ENCODE measurements around the gene ME3. TPM values are rescaled to one million over a fixed set of nuclear protein-coding genes. Genes with fewer than 3 reads are reported as not detected.
A peak's percentile ranks its signal among the peaks of the same experiment; 100 is the strongest.

Gene ME3
- total RNA-seq, 2 donors from 2014 or later: 13.8 to 20.3 TPM

DNA sequence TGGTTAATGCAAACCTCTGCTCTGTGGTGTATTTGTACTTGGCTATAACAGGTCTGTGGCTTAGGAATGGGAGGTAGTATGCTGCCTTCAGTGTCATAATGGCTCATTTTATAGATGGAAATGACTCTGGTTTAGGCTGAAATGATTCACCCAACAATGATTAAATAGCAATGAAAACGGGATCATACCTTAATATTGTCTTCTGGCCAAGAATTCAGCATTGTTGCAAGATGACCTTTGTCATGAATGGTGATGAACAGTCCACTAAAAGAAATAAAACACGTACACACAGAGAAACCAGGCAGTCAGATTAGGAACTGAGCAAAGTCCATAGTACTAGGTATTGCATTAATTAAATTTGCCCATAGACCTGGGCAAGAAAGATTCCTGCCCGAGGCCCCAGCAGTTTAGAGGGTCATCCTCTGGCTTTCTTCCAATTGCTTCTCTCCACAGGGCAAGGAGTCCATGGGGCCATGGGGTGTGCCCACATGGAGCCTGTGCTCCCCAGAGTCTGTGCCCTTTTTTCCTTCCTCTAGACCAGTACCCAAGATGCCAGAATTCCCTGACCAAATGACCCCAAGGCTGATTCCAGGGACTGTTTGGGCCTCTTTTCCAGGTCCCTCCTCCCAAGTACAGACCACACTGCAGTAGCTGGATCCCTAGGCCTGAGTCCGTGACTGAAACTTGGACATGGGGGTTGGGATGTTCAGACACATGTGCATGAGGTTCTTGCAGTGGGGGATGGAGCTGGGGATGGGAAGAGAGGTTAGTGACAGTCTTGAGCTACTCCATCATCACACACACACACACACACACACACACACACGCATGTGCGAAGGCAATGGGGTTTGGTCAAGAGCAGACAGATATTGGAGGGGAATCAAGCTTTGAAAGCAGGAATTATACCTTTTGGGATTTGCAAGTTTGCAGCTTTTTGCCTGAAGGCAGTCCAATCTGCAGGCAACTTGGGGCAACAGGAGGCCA, 163.5 kb downstream of the ME3 start:
- intact Hi-C loops (cut with DNase I): no loop called here
- Histone ChIP-seq H3K4me3 (no peak overlapping the region), H3K4me1 (peaks cover 7% of the 10 kb centered on the region), H3K27me3 (no peaks in the 10 kb centered on the region), H3K36me3 (no peaks in the 10 kb centered on the region), H3K9me3 (no peaks in the 10 kb centered on the region), H3K9ac (ENCODE audit: low read depth in 2 of 2, low read length in 2 of 2) (no peak overlapping the region), H3K27ac (peak overlapping the region; percentile 78)
- DNase-seq: peak; percentile 30
- TF ChIP-seq, protein P1, sequence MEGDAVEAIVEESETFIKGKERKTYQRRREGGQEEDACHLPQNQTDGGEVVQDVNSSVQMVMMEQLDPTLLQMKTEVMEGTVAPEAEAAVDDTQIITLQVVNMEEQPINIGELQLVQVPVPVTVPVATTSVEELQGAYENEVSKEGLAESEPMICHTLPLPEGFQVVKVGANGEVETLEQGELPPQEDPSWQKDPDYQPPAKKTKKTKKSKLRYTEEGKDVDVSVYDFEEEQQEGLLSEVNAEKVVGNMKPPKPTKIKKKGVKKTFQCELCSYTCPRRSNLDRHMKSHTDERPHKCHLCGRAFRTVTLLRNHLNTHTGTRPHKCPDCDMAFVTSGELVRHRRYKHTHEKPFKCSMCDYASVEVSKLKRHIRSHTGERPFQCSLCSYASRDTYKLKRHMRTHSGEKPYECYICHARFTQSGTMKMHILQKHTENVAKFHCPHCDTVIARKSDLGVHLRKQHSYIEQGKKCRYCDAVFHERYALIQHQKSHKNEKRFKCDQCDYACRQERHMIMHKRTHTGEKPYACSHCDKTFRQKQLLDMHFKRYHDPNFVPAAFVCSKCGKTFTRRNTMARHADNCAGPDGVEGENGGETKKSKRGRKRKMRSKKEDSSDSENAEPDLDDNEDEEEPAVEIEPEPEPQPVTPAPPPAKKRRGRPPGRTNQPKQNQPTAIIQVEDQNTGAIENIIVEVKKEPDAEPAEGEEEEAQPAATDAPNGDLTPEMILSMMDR (IDR thresholded peaks at IDR 0.05): no peak

DNA sequence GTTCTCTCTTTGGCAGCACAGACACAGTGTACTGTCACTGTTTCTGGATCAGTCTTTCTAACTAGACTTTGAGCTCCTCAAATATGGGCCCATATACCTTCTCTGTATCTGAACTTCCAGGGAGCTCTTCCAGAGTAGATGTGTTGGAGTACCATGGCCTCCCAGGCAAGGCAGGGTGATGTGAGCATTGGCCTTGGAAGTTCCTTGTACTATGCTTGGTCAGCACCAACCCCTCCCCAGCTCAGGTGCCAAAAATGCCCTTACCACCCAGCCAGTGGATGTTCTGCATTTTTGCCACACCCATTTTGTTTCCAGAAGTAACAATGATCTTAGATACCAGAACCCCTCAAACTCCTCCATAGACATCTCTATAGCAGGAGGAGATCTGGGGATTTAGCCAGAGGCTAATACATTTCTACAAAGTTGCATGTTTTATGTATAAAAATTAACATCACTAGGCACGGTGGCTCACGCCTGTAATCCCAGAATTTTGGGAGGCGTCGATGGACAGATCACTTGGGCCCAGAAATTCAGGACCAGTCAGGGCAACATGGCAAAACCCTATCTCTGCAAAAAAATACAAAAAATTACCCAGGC, 165.1 kb downstream of the ME3 start:
- no peak overlapping the region for H3K27ac ChIP-seq
- H3K36me3 ChIP-seq: no peaks in the 10 kb centered on the region
- H3K4me1 ChIP-seq: peaks cover 2% of the 10 kb centered on the region

DNA sequence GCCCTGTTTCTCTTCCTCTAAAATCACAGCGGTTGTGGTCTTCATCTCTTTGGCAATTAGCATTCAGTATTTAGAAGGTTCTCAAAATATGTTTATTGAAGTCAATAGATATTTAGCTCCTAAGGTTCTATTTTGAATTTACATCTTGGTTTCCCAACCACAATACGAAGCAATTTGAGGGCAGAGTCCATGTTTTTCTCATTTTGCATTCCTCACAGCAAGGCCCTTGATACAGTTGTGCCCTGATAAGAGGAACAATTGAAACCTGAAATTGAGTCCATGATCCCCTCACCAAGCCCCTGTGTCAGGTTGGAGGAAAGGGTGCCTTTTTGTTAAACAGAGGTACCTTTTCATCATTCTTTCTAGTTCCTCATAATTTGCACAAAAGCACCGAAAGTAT, 166.2 kb downstream of the ME3 start:
- Histone ChIP-seq H3K27ac (no peak overlapping the region), H3K4me3 (no peak overlapping the region), H3K36me3 (no peaks in the 10 kb centered on the region), H3K9ac (ENCODE audit: low read depth in 2 of 2, low read length in 2 of 2) (no peak overlapping the region), H3K9me3 (no peaks in the 10 kb centered on the region), H3K4me1 (peaks cover 2% of the 10 kb centered on the region), H3K27me3 (no peaks in the 10 kb centered on the region)
- TF ChIP-seq, protein P1 (IDR thresholded peaks at IDR 0.05): no peak
- intact Hi-C loops (cut with DNase I): no loop called here
- no peak for DNase-seq

More for the DNA sequence above, 165.1 kb downstream of the ME3 start:
- Histone ChIP-seq H3K4me3 (no peak overlapping the region), H3K9me3 (no peaks in the 10 kb centered on the region), H3K27me3 (no peaks in the 10 kb centered on the region), H3K9ac (ENCODE audit: low read depth in 2 of 2, low read length in 2 of 2) (no peak overlapping the region)
- no peak for DNase-seq
- intact Hi-C loops (cut with DNase I): no loop called here
- TF ChIP-seq, protein P1 (IDR thresholded peaks at IDR 0.05): no peak

DNA sequence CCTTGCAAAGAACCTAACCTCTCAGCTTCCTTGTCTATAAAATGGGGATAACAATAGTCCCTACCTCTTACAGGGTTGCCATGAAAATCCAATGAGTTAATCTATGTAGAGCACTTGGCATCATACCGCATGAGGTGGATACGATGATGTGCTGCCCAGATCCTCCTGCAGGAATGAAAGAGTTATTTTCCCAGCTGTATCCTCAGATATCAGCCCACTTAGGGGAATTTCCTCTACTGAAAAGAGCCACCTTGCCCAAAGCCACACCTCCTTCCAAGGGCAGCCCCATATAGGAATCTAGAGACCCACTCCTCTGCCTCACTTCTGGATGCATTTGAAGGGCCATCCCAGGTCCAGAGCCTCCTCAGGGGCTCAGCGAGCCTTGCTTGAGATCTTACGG, 169.3 kb downstream of the ME3 start:
- Histone ChIP-seq H3K9me3 (no peaks in the 10 kb centered on the region), H3K4me1 (peaks cover 4% of the 10 kb centered on the region), H3K27ac (no peak overlapping the region), H3K36me3 (no peaks in the 10 kb centered on the region), H3K4me3 (no peak overlapping the region), H3K9ac (ENCODE audit: low read depth in 2 of 2, low read length in 2 of 2) (no peak overlapping the region), H3K27me3 (no peaks in the 10 kb centered on the region)
- TF ChIP-seq, protein P1 (IDR thresholded peaks at IDR 0.05): no peak
- intact Hi-C loops (cut with DNase I): no loop called here
- DNase-seq: no peak

DNA sequence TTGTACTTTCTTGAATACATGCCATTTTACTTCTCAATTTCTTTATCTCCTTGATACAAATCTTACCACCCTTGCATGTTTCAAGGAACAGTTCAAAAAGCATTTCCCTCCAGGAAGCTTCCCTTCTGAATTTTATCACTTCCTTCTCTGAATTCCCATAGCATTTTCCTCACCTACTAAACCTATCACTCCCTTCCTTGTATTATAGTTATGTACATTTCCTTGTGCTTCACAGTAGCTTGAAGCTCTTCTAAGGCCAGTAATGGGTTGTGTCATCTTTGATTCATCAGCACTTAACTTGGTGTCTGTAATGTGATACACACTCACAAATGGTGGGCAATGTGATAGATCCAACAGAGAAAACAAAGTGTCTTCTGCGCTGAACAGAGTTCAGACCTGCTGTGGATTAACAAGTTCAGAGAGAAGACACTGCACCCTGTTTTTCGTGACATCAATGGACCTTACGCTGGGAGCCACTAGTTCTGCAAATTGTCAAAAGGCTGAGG, 170.2 kb downstream of the ME3 start:
- H3K9ac ChIP-seq (ENCODE audit: low read depth in 2 of 2, low read length in 2 of 2): no peak overlapping the region
- H3K27ac ChIP-seq: peak overlapping the region; percentile 6
- intact Hi-C loops (cut with DNase I): no loop called here

More for the DNA sequence above, 170.2 kb downstream of the ME3 start:
- no peaks in the 10 kb centered on the region for H3K9me3 ChIP-seq
- H3K27me3 ChIP-seq: no peaks in the 10 kb centered on the region
- H3K4me3 ChIP-seq: no peak overlapping the region
- peaks cover 4% of the 10 kb centered on the region for H3K4me1 ChIP-seq
- TF ChIP-seq, protein P1 (IDR thresholded peaks at IDR 0.05): no peak
- DNase-seq: no peak
- H3K36me3 ChIP-seq: no peaks in the 10 kb centered on the region

All from colonic mucosa (tissue), 4 donors.